Measurements from ENCODE around the gene TPT1.

- TF ChIP-seq, protein P1, sequence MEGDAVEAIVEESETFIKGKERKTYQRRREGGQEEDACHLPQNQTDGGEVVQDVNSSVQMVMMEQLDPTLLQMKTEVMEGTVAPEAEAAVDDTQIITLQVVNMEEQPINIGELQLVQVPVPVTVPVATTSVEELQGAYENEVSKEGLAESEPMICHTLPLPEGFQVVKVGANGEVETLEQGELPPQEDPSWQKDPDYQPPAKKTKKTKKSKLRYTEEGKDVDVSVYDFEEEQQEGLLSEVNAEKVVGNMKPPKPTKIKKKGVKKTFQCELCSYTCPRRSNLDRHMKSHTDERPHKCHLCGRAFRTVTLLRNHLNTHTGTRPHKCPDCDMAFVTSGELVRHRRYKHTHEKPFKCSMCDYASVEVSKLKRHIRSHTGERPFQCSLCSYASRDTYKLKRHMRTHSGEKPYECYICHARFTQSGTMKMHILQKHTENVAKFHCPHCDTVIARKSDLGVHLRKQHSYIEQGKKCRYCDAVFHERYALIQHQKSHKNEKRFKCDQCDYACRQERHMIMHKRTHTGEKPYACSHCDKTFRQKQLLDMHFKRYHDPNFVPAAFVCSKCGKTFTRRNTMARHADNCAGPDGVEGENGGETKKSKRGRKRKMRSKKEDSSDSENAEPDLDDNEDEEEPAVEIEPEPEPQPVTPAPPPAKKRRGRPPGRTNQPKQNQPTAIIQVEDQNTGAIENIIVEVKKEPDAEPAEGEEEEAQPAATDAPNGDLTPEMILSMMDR (IDR thresholded peaks at IDR 0.05) = no peak
- no peak for TF ChIP-seq POLR2A (IDR thresholded peaks at IDR 0.05)
These were observed 28.1 kb upstream of the TPT1 start for GRCh38 chr13:45369116-45369515.
